Ishikawa (cell line): Measurements from ENCODE around the gene PSMG3.

Experiments
- CEBPB ChIP-seq: IDR thresholded peaks from 2 replicates; pipeline ENCODE4 v1.6.1; 2012
- CREB1 ChIP-seq: IDR thresholded peaks from 2 replicates; pipeline ENCODE4 v1.6.1; 2012; ENCODE audit warnings: low read depth
- EGR1 ChIP-seq: IDR thresholded peaks from 2 replicates; pipeline ENCODE4 v1.6.1; 2012
- EP300 ChIP-seq: IDR thresholded peaks from 2 replicates; pipeline ENCODE4 v1.6.1; 2012; ENCODE audit warnings: borderline replicate concordance
- FOXM1 ChIP-seq: IDR thresholded peaks from 2 replicates; pipeline ENCODE4 v1.6.1; 2012; ENCODE audit warnings: low read depth, borderline replicate concordance
- MAX ChIP-seq: IDR thresholded peaks from 2 replicates; pipeline ENCODE4 v1.6.1; 2012
- NFIC ChIP-seq: IDR thresholded peaks from 2 replicates; pipeline ENCODE4 v1.6.1; 2012
- RAD21 ChIP-seq: IDR thresholded peaks from 2 replicates; pipeline ENCODE4 v1.6.1; 2012; ENCODE audit warnings: low read depth
- REST ChIP-seq: IDR thresholded peaks from 2 replicates; pipeline ENCODE4 v1.6.1; 2012; ENCODE audit warnings: low read depth, mild to moderate bottlenecking
- TAF1 ChIP-seq: IDR thresholded peaks from 2 replicates; pipeline ENCODE4 v1.6.1; 2012; ENCODE audit warnings: low read depth, mild to moderate bottlenecking
- TCF12 ChIP-seq: IDR thresholded peaks from 2 replicates; pipeline ENCODE4 v1.6.1; 2012; ENCODE audit warnings: low read depth
- TEAD4 ChIP-seq: IDR thresholded peaks from 2 replicates; pipeline ENCODE4 v1.6.1; 2012
- USF1 ChIP-seq: IDR thresholded peaks from 2 replicates; pipeline ENCODE4 v1.6.1; 2012
- YY1 ChIP-seq: IDR thresholded peaks from 2 replicates; pipeline ENCODE4 v1.6.1; 2012; ENCODE audit warnings: low read depth
- ZBTB7A ChIP-seq: IDR thresholded peaks from 2 replicates; pipeline ENCODE4 v1.6.1; 2012; ENCODE audit warnings: low read depth

PSMG3 gene

GRCh38 chr7:1536455-1536742, 33.4 kb downstream of the PSMG3 start:
- no peak for TF ChIP-seq CEBPB

- TF ChIP-seq CEBPB, result no peak
- no peak for TF ChIP-seq NFIC
- TF ChIP-seq RAD21, result no peak
- no peak for TF ChIP-seq REST
- no peak for TF ChIP-seq TCF12
- TF ChIP-seq FOXM1, result no peak
- TF ChIP-seq ZBTB7A, result no peak
- no peak for TF ChIP-seq EGR1
- TF ChIP-seq CREB1, result no peak
- no peak for TF ChIP-seq MAX
- no peak for TF ChIP-seq TAF1
- no peak for TF ChIP-seq YY1
- TF ChIP-seq EP300, result no peak
- TF ChIP-seq USF1, result no peak
- TF ChIP-seq TEAD4, result no peak
Measured at GRCh38 chr7:1535701-1536454, 34.0 kb downstream of the PSMG3 start.

- TF ChIP-seq REST (no peak), MAX (no peak), YY1 (no peak), CEBPB (no peak), ZBTB7A (no peak), TCF12 (no peak), NFIC (no peak), RAD21 (no peak), EP300 (no peak), EGR1 (no peak)
Measured at GRCh38 chr7:1535100-1535458, 34.8 kb downstream of the PSMG3 start.

- TF ChIP-seq CEBPB (no peak), YY1 (no peak), REST (no peak), ZBTB7A (no peak), TAF1 (no peak), NFIC (no peak), EGR1 (no peak), CREB1 (no peak), RAD21 (no peak), MAX (no peak), TCF12 (no peak), USF1 (no peak), TEAD4 (no peak), EP300 (no peak), FOXM1 (no peak)
Measured at GRCh38 chr7:1534330-1535099, 35.3 kb downstream of the PSMG3 start.
